Activated naive CD4-positive, alpha-beta T cell treated with anti-CD3 and anti-CD28 coated beads, Interleukin-2, amount 10 ng/mL, durations not matched to agents 7 days and 5 days (primary cell): ENCODE data around the gene SPTY2D1.
A peak's percentile ranks its signal among the peaks of the same experiment; 100 is the strongest.
"Not testable (repeated sequence)": the region's sequence is repeated elsewhere in the genome, so short reads cannot be mapped to it uniquely, and the experiment has no call there.

Experiments
- CTCF ChIA-PET: fragments of 350-600 bp; sonication (Branson Sonifier 250); formaldehyde crosslinking; loops from one replicate; lab custom pipeline; 2021; ENCODE audit warnings: antibody characterized with exemption; lab: Charles Lee
- DNase-seq: peaks from one replicate; pipeline ENCODE4 v3.0.0-alpha.2; 2020
- H3K27ac Mint-ChIP-seq: one replicate; pipeline ENCODE4 v1.8.0; 2021; ENCODE audit warnings: mild to moderate bottlenecking, moderate library complexity, mixed read lengths
- H3K27me3 Mint-ChIP-seq: one replicate; pipeline ENCODE4 v1.8.0; 2021; ENCODE audit warnings: mild to moderate bottlenecking, mixed read lengths
- H3K36me3 Mint-ChIP-seq: one replicate; pipeline ENCODE4 v1.8.0; 2021; ENCODE audit warnings: mixed read lengths
- H3K4me1 Mint-ChIP-seq: one replicate; pipeline ENCODE4 v1.8.0; 2021; ENCODE audit warnings: mixed read lengths
- H3K4me3 Mint-ChIP-seq: one replicate; pipeline ENCODE4 v1.8.0; 2021; ENCODE audit warnings: mild to moderate bottlenecking, moderate library complexity, mixed read lengths
- H3K9me3 Mint-ChIP-seq: one replicate; pipeline ENCODE4 v1.8.0; 2021; ENCODE audit warnings: mixed read lengths

The SPTY2D1 gene, protein sequence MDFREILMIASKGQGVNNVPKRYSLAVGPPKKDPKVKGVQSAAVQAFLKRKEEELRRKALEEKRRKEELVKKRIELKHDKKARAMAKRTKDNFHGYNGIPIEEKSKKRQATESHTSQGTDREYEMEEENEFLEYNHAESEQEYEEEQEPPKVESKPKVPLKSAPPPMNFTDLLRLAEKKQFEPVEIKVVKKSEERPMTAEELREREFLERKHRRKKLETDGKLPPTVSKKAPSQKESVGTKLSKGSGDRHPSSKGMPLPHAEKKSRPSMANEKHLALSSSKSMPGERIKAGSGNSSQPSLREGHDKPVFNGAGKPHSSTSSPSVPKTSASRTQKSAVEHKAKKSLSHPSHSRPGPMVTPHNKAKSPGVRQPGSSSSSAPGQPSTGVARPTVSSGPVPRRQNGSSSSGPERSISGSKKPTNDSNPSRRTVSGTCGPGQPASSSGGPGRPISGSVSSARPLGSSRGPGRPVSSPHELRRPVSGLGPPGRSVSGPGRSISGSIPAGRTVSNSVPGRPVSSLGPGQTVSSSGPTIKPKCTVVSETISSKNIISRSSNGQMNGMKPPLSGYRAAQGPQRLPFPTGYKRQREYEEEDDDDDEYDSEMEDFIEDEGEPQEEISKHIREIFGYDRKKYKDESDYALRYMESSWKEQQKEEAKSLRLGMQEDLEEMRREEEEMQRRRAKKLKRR

GRCh38 chr11:18634140-18635032, at the start of gene SPTY2D1:
TSS of gene SPTY2D1 (minus strand) at chr11:18634342. CDS start at chr11:18634257, 85 bp downstream.
- H3K27ac Mint-ChIP-seq: peak within 1 kb of the TSS; percentile 99
- DNase-seq: peak; percentile 99
- H3K4me3 Mint-ChIP-seq: peak within 1 kb of the TSS; percentile 99
- CTCF ChIA-PET: interaction anchor here (1.0 to 1.5 kb wide), 6 partner anchors 16 to 391 kb away, joined by 3 to 6 read pairs (median 4); partner anchors contain the start of gene TMEM86A
- H3K9me3 Mint-ChIP-seq: no peaks in the 10 kb centered on the region
- peaks cover 1% of the 10 kb centered on the region for H3K27me3 Mint-ChIP-seq
- peaks cover 3% of the 10 kb centered on the region for H3K36me3 Mint-ChIP-seq
- peaks cover 32% of the 10 kb centered on the region for H3K4me1 Mint-ChIP-seq

DNA sequence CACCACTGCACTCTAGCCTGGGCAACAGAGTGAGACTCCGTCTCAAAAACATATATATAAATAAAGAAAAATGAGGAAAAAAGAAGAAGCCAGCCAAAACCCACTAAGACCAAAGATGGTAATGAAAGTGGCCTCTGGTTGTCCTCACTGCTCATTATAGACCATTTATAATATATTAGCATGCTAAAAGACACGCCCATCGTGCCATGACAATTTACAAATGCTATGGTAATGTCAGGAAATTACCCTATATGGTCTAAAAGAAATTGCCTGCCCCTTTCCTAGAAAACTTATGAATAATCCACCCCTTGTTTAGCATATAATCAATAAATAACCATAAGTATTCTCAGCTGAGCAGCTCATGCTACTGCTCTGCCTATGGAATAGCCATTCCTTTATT, 48.3 kb upstream of the SPTY2D1 start:
- H3K4me3 Mint-ChIP-seq: no peak overlapping the region
- no peak for DNase-seq
- H3K27ac Mint-ChIP-seq: no peak overlapping the region
- CTCF ChIA-PET: interaction anchor here (0.8 kb wide), 1 partner anchor 39 kb away, joined by 3 read pairs; no protein-coding TSS in a partner anchor
- H3K27me3 Mint-ChIP-seq: peaks cover 17% of the 10 kb centered on the region
- no peaks in the 10 kb centered on the region for H3K9me3 Mint-ChIP-seq
- H3K4me1 Mint-ChIP-seq: peaks cover 9% of the 10 kb centered on the region
- no peaks in the 10 kb centered on the region for H3K36me3 Mint-ChIP-seq

- DNase-seq, H3K36me3 Mint-ChIP-seq, H3K4me1 Mint-ChIP-seq, H3K4me3 Mint-ChIP-seq, H3K27ac Mint-ChIP-seq, H3K9me3 Mint-ChIP-seq: not testable (repeated sequence)
- peaks cover 12% of the 10 kb centered on the region for H3K27me3 Mint-ChIP-seq
- CTCF ChIA-PET: interaction anchor here (0.6 to 0.8 kb wide), 2 partner anchors 40 to 63 kb away, joined by 3 read pairs; no protein-coding TSS in a partner anchor
Observed at GRCh38 chr11:18681949-18682348, 47.8 kb upstream of the SPTY2D1 start.

- no peak overlapping the region for H3K27ac Mint-ChIP-seq
- CTCF ChIA-PET: interaction anchor here (0.7 kb wide), 1 partner anchor 1038 kb away, joined by 3 read pairs; no protein-coding TSS in a partner anchor
- no peaks in the 10 kb centered on the region for H3K36me3 Mint-ChIP-seq
Observed at GRCh38 chr11:18677560-18677959, 43.4 kb upstream of the SPTY2D1 start.

DNA sequence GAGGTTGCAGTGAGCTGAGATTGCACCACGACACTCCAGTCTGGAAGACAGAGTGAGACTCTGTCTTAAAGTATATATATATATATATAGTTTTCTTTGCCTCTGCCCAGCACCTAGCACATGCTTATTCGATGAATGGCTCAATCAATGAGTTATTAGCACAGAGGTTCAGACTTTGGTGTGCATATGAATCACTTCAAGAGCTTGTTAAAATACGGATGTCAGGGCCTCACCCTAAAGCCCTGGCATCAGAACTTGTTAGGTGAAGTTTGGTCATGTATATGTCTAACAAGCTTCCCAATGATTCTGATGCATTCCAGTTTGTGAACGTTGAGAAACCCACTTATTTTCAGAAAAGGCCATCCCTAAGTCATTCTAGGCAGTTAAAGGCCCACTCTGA, 42.7 kb upstream of the SPTY2D1 start:
- H3K27ac Mint-ChIP-seq: no peak overlapping the region
- no peaks in the 10 kb centered on the region for H3K36me3 Mint-ChIP-seq
- H3K9me3 Mint-ChIP-seq: no peaks in the 10 kb centered on the region
- no peak for DNase-seq
- no peaks in the 10 kb centered on the region for H3K27me3 Mint-ChIP-seq
- no peak overlapping the region for H3K4me3 Mint-ChIP-seq
- H3K4me1 Mint-ChIP-seq: peaks cover 27% of the 10 kb centered on the region
- CTCF ChIA-PET: interaction anchor here (1.0 kb wide), 1 partner anchor 11 kb away, joined by 3 read pairs; no protein-coding TSS in a partner anchor

More at GRCh38 chr11:18677560-18677959, 43.4 kb upstream of the SPTY2D1 start:
- no peaks in the 10 kb centered on the region for H3K27me3 Mint-ChIP-seq
- no peak for DNase-seq
- H3K4me1 Mint-ChIP-seq: peaks cover 21% of the 10 kb centered on the region
- H3K9me3 Mint-ChIP-seq: no peaks in the 10 kb centered on the region
- H3K4me3 Mint-ChIP-seq: no peak overlapping the region

- H3K4me3 Mint-ChIP-seq: peak overlapping the region; percentile 47
- H3K4me1 Mint-ChIP-seq: peaks cover 51% of the 10 kb centered on the region
- CTCF ChIA-PET: interaction anchor here (1.0 to 1.5 kb wide), 5 partner anchors 26 to 132 kb away, joined by 3 to 4 read pairs (median 3); partner anchors contain the start of gene TMEM86A
- not testable (repeated sequence) for H3K36me3 Mint-ChIP-seq, H3K27me3 Mint-ChIP-seq, H3K9me3 Mint-ChIP-seq
- DNase-seq: peak; percentile 69
- peak overlapping the region; percentile 97 for H3K27ac Mint-ChIP-seq
Observed at GRCh38 chr11:18672209-18672608, 38.1 kb upstream of the SPTY2D1 start.

- CTCF ChIA-PET: interaction anchor here (1.1 to 1.6 kb wide), 4 partner anchors 20 to 131 kb away, joined by 3 to 7 read pairs (median 3); partner anchors contain the start of gene TMEM86A
- Mint-ChIP-seq H3K4me1 (peaks cover 54% of the 10 kb centered on the region), H3K4me3 (no peak overlapping the region), H3K27me3 (peaks cover 8% of the 10 kb centered on the region), H3K36me3 (peaks cover 3% of the 10 kb centered on the region), H3K27ac (peak overlapping the region; percentile 55), H3K9me3 (no peaks in the 10 kb centered on the region)
- DNase-seq: peak; percentile 23
Observed at GRCh38 chr11:18671246-18671645, 37.1 kb upstream of the SPTY2D1 start.

- Mint-ChIP-seq H3K4me1 (peaks cover 61% of the 10 kb centered on the region), H3K36me3 (peaks cover 3% of the 10 kb centered on the region), H3K9me3 (no peaks in the 10 kb centered on the region), H3K4me3 (no peak overlapping the region), H3K27me3 (peaks cover 14% of the 10 kb centered on the region), H3K27ac (peak overlapping the region; percentile 85)
- CTCF ChIA-PET: interaction anchor here (0.9 to 1.6 kb wide), 3 partner anchors 18 to 129 kb away, joined by 3 to 7 read pairs (median 4); partner anchors contain the start of gene IGSF22
- DNase-seq: no peak
Observed at GRCh38 chr11:18669711-18670110, 35.6 kb upstream of the SPTY2D1 start.

- Mint-ChIP-seq H3K4me1 (peaks cover 61% of the 10 kb centered on the region), H3K36me3 (peaks cover 3% of the 10 kb centered on the region), H3K27me3 (peaks cover 14% of the 10 kb centered on the region), H3K27ac (peak overlapping the region; percentile 85), H3K9me3 (no peaks in the 10 kb centered on the region), H3K4me3 (peak overlapping the region; percentile 13)
- peak; percentile 47 for DNase-seq
- CTCF ChIA-PET: interaction anchor here (0.9 to 1.4 kb wide), 3 partner anchors 17 to 128 kb away, joined by 3 to 4 read pairs (median 4); partner anchors contain the start of gene IGSF22
Observed at GRCh38 chr11:18669219-18669596, 35.1 kb upstream of the SPTY2D1 start.

DNA sequence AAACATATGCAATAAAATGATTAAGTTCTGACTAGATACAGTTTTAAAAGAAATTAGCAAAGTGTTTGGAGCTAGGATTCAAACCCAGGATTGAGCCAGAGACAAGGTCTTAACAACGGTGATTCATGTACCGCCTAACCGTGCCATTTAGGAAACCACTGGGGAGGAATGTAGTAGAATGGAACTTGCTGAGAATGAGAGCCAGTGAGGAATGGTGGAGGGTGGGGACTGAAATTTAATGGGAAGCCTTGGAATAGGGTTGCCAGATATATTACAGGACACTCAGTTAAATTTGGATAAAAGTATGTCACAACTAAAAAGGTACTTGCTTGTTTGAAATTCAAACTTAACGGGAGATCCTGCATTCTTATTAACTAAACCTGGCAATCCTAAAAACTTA, 34.0 kb upstream of the SPTY2D1 start:
- H3K4me3 Mint-ChIP-seq: no peak overlapping the region
- CTCF ChIA-PET: interaction anchor here (1.3 to 1.4 kb wide), 2 partner anchors 16 to 127 kb away, joined by 4 read pairs; no protein-coding TSS in a partner anchor
- peaks cover 14% of the 10 kb centered on the region for H3K27me3 Mint-ChIP-seq
- H3K4me1 Mint-ChIP-seq: peaks cover 57% of the 10 kb centered on the region
- H3K9me3 Mint-ChIP-seq: no peaks in the 10 kb centered on the region
- no peak overlapping the region for H3K27ac Mint-ChIP-seq
- no peak for DNase-seq
- H3K36me3 Mint-ChIP-seq: peaks cover 3% of the 10 kb centered on the region

DNA sequence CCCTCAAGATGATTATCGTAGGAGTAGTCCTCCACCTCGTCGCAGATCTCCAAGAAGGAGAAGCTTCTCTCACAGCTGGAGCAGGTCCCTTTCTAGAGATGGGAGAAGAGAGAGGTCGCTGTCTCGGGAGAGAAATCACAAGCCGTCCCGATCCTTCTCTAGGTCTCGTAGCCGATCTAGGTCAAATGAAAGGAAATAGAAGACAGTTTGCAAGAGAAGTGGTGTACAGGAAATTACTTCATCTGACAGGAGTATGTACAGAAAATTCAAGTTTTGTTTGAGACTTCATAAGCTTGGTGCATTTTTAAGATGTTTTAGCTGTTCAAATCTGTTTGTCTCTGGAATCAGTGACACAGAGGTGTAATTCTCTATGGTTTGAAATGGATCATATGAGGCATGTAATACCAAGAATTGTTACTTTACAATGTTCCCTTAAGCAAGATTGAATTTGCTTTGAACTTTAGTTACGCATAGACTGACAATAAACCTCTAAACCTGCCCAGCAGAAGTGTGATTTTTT, 31.3 kb upstream of the SPTY2D1 start:
- CTCF ChIA-PET: interaction anchor here (1.2 to 1.3 kb wide), 3 partner anchors 14 to 125 kb away, joined by 3 to 4 read pairs (median 3); no protein-coding TSS in a partner anchor
- DNase-seq, H3K9me3 Mint-ChIP-seq, H3K36me3 Mint-ChIP-seq: not testable (repeated sequence)
- Mint-ChIP-seq H3K27me3 (peaks cover 19% of the 10 kb centered on the region), H3K4me1 (peaks cover 37% of the 10 kb centered on the region), H3K4me3 (peak overlapping the region; percentile 2), H3K27ac (peak overlapping the region; percentile 61)

DNA sequence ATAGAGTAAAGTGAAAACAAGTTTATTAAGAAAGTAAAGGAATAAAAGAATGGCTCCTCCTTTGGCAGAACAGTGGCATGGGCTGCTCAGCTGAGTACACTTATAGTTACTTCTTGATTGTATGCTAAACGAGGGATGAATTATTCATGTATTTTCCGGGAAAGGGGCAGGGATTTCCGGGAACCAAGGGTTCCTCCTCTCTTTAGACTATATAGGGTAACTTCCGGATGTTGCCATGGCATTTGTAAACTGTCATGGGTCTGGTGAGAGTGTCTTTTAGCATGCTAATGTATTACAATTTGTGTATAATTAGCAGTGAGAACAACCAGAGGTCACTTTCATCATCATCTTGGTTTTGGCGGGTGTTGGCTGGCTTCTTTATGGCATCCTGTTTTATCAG, 23.5 kb upstream of the SPTY2D1 start:
- Mint-ChIP-seq H3K27ac (no peak overlapping the region), H3K4me1 (peaks cover 2% of the 10 kb centered on the region)

More for the DNA sequence above, 23.5 kb upstream of the SPTY2D1 start:
- CTCF ChIA-PET: no interaction called here
- no peak for DNase-seq
- H3K9me3 Mint-ChIP-seq: no peaks in the 10 kb centered on the region
- H3K36me3 Mint-ChIP-seq: no peaks in the 10 kb centered on the region
- H3K4me3 Mint-ChIP-seq: no peak overlapping the region
- H3K27me3 Mint-ChIP-seq: peaks cover 33% of the 10 kb centered on the region
